Ectodermal cell (in vitro differentiated cells): Measurements from ENCODE around the gene PIEZO2.

Source experiments
- H3K27ac ChIP-seq: 2 replicates; pipeline ENCODE4 v1.7.0; 2013; ENCODE audit warnings: mild to moderate bottlenecking, low read depth, low read length; ENCODE audit not compliant: insufficient read depth, poor library complexity, severe bottlenecking
- H3K27me3 ChIP-seq: 2 replicates; pipeline ENCODE4 v1.7.0; 2013; ENCODE audit warnings: mild to moderate bottlenecking, low read length; ENCODE audit not compliant: insufficient read depth, control insufficient read depth, poor library complexity, severe bottlenecking
- H3K36me3 ChIP-seq: one replicate; pipeline ENCODE4 v1.7.0; 2013; ENCODE audit warnings: low read length; ENCODE audit not compliant: control insufficient read depth, insufficient read depth
- H3K4me1 ChIP-seq: one replicate; pipeline ENCODE4 v1.7.0; 2013; ENCODE audit warnings: low read length; ENCODE audit not compliant: control insufficient read depth, insufficient read depth
- H3K4me3 ChIP-seq: 2 replicates; pipeline ENCODE4 v1.7.0; 2013; ENCODE audit warnings: low read depth, low read length, control low read depth; ENCODE audit not compliant: insufficient read depth
- H3K9me3 ChIP-seq: 2 replicates; pipeline ENCODE4 v1.7.0; 2013; ENCODE audit warnings: mild to moderate bottlenecking, low read length, moderate library complexity; ENCODE audit not compliant: control insufficient read depth
- WGBS, 2 experiments: methylation state at CpG; one replicate each; pipeline ENCODE4 v1.1.7; 2013; ENCODE audit warnings: missing lambda C conversion rate in 2 of 2; 5-methylcytosine and 5-hydroxymethylcytosine counted together

Gene PIEZO2

GRCh38 chr18:11002277-11002676 is 147.1 kb downstream of the PIEZO2 start:
- Histone ChIP-seq H3K36me3 (no peaks in the 10 kb centered on the region), H3K9me3 (peaks cover 2% of the 10 kb centered on the region), H3K27me3 (no peaks in the 10 kb centered on the region), H3K4me3 (no peak overlapping the region), H3K4me1 (peaks cover 6% of the 10 kb centered on the region), H3K27ac (no peak overlapping the region)
- WGBS, 2 experiments, result 93 to 97% methylated on average over 1 of the region's 1 CpG

GRCh38 chr18:11000071-11000470 is 149.3 kb downstream of the PIEZO2 start:
- H3K4me3 ChIP-seq, result no peak overlapping the region
- H3K27me3 ChIP-seq, result no peaks in the 10 kb centered on the region
- no peaks in the 10 kb centered on the region for H3K36me3 ChIP-seq
- WGBS, 2 experiments, result 88 to 100% methylated on average over 2 of the region's 3 CpGs
- H3K9me3 ChIP-seq, result peaks cover 2% of the 10 kb centered on the region
- no peak overlapping the region for H3K27ac ChIP-seq
- H3K4me1 ChIP-seq, result no peaks in the 10 kb centered on the region

GRCh38 chr18:10997885-10998284 is 151.5 kb downstream of the PIEZO2 start:
- Histone ChIP-seq H3K27me3 (no peaks in the 10 kb centered on the region), H3K36me3 (no peaks in the 10 kb centered on the region), H3K4me3 (no peak overlapping the region), H3K4me1 (no peaks in the 10 kb centered on the region), H3K27ac (no peak overlapping the region), H3K9me3 (peaks cover 2% of the 10 kb centered on the region)
- 90% methylated on average over 1 of the region's 1 CpG; no CpG with 5 or more reads in 1 of the 2 experiments for WGBS, 2 experiments

- 87 to 93% methylated on average over 1 of the region's 1 CpG for WGBS, 2 experiments
Measured at GRCh38 chr18:10995550-10995949, 153.8 kb downstream of the PIEZO2 start.

GRCh38 chr18:10989486-10989885 is 159.9 kb downstream of the PIEZO2 start:
- Histone ChIP-seq H3K9me3 (no peaks in the 10 kb centered on the region), H3K4me3 (no peak overlapping the region), H3K4me1 (no peaks in the 10 kb centered on the region), H3K27ac (no peak overlapping the region), H3K36me3 (no peaks in the 10 kb centered on the region), H3K27me3 (no peaks in the 10 kb centered on the region)
- WGBS, 2 experiments, result 89% methylated on average over 1 of the region's 2 CpGs; no CpG with 5 or more reads in 1 of the 2 experiments

More at GRCh38 chr18:10995550-10995949, 153.8 kb downstream of the PIEZO2 start:
- no peak overlapping the region for H3K27ac ChIP-seq
- peaks cover 2% of the 10 kb centered on the region for H3K9me3 ChIP-seq
- no peaks in the 10 kb centered on the region for H3K36me3 ChIP-seq
- no peaks in the 10 kb centered on the region for H3K4me1 ChIP-seq
- H3K4me3 ChIP-seq, result no peak overlapping the region
- H3K27me3 ChIP-seq, result no peaks in the 10 kb centered on the region

GRCh38 chr18:10985689-10986088 is 163.7 kb downstream of the PIEZO2 start:
- Histone ChIP-seq H3K27ac (no peak overlapping the region), H3K36me3 (no peaks in the 10 kb centered on the region), H3K4me1 (no peaks in the 10 kb centered on the region), H3K9me3 (no peaks in the 10 kb centered on the region), H3K4me3 (no peak overlapping the region), H3K27me3 (no peaks in the 10 kb centered on the region)
- 100% methylated on average over 1 of the region's 2 CpGs; no CpG with 5 or more reads in 1 of the 2 experiments for WGBS, 2 experiments

- 96 to 97% methylated on average over 4 to 6 of the region's 7 CpGs for WGBS, 2 experiments
- H3K4me1 ChIP-seq, result no peaks in the 10 kb centered on the region
Measured at GRCh38 chr18:10979411-10979810, 170.0 kb downstream of the PIEZO2 start.

GRCh38 chr18:10977042-10977441 is 172.3 kb downstream of the PIEZO2 start:
- no peak overlapping the region for H3K4me3 ChIP-seq
- H3K9me3 ChIP-seq, result no peaks in the 10 kb centered on the region
- H3K36me3 ChIP-seq, result no peaks in the 10 kb centered on the region
- no peaks in the 10 kb centered on the region for H3K27me3 ChIP-seq
- no peak overlapping the region for H3K27ac ChIP-seq
- H3K4me1 ChIP-seq, result no peaks in the 10 kb centered on the region

More at GRCh38 chr18:10979411-10979810, 170.0 kb downstream of the PIEZO2 start:
- no peaks in the 10 kb centered on the region for H3K27me3 ChIP-seq
- H3K4me3 ChIP-seq, result no peak overlapping the region
- no peaks in the 10 kb centered on the region for H3K36me3 ChIP-seq
- no peak overlapping the region for H3K27ac ChIP-seq
- no peaks in the 10 kb centered on the region for H3K9me3 ChIP-seq

GRCh38 chr18:10973567-10974203 is 175.7 kb downstream of the PIEZO2 start:
- 95% methylated on average over 9 to 10 of the region's 10 CpGs for WGBS, 2 experiments
- H3K36me3 ChIP-seq, result no peaks in the 10 kb centered on the region
- H3K4me1 ChIP-seq, result no peaks in the 10 kb centered on the region
- H3K4me3 ChIP-seq, result no peak overlapping the region
- no peaks in the 10 kb centered on the region for H3K27me3 ChIP-seq
- H3K27ac ChIP-seq, result no peak overlapping the region
- no peaks in the 10 kb centered on the region for H3K9me3 ChIP-seq

- WGBS, 2 experiments, result 94 to 96% methylated on average over 4 of the region's 4 CpGs
- H3K27me3 ChIP-seq, result no peaks in the 10 kb centered on the region
- H3K4me1 ChIP-seq, result no peaks in the 10 kb centered on the region
- H3K4me3 ChIP-seq, result no peak overlapping the region
- H3K36me3 ChIP-seq, result no peaks in the 10 kb centered on the region
- H3K9me3 ChIP-seq, result no peaks in the 10 kb centered on the region
- H3K27ac ChIP-seq, result no peak overlapping the region
Measured at GRCh38 chr18:10971717-10972116, 177.7 kb downstream of the PIEZO2 start.
